Esophagus mucosa (tissue), 1 donor: ENCODE results near the gene PER2. TPM values are rescaled to one million over a fixed set of nuclear protein-coding genes. Genes with fewer than 3 reads are reported as not detected.
"Not testable (repeated sequence)": the region's sequence is repeated elsewhere in the genome, so short reads cannot be mapped to it uniquely, and the experiment has no call there.

Experiments used
- ATAC-seq: fragments of 200-7000 bp; cut with Tn5 transposase; one replicate; pipeline ENCODE4 v1.9.1; 2020
- total RNA-seq: library from RNA; stranded (reverse); gene quantifications from one replicate; pipeline ENCODE4 v1.2.4, GENCODE V29; 2023
- donor health status: DM: yes; HTN: yes; CAD: no.

Gene PER2
- total RNA-seq, 1 donor from 2014 or later = 18.7 TPM

DNA sequence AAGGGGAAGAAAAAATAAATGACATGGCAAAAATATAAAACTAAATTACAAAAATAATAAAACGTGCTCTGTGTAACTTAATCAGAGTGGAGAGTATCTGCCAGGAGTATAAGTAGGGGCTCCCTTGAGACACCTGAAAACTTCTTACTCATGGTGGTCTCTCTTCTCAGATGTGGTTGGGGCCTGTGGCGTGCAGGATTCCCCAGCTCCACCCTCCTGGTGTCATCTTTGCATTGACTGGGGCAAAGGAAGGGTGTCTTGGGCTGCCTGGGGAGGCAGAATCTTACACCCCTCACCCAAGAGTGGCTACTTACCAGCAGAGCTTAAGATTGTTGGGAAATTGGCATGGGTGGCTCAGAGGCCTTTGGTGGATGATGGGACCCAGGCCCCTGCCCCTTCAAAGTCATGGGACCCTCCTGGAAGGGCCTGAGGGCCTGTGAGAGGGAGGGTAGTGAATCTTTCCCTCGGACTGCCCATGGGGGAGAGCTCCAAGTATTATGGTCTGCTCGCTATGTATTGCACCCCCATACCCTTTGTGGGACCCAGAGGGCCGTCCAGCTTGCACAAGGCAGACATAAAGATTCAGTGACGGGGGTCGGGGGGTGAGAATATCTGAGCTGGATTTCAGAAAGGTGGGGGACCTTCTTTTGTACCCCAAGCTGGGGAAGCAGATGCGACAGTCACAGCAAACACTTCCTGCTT is 25.0 kb upstream of the PER2 start:
- ATAC-seq = no peak

- not testable (repeated sequence) for ATAC-seq
Observed at GRCh38 chr2:238310721-238311120, 22.3 kb upstream of the PER2 start.

DNA sequence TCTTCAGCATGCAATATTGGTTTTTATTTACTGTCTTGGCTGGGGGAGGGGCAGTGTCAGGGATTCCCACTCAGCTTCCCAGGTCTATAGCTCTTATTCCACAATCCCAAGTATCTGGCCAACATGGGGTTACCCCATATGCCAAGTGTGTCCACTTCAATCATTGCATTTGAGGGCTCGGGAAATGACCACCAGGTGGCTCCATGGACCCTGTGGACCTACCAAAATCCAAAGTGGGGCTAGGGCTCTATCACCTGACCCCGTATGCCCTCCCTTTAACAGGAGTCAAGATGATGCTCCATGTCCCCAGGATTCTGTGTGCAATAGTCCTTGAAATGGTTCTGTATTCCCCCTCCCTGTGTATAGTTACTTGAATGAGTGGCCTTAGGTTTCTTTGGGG is 19.8 kb upstream of the PER2 start:
- ATAC-seq = no peak

DNA sequence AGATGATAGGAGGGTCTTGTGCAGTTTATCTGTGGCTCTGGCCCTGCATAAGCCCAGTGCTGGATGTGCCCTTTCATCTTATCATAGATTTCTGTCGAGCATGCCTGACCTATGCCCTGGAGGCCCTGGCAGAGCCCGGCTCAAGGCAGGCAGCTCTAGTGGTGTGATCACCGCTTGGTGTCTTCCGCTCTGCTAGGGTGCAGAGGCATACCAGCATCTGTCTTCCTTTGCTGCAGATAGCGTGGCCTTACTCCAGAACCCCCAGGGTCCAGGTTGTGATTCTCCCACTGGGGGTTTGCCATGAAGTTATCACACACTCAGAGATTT is 18.2 kb upstream of the PER2 start:
- ATAC-seq = no peak

DNA sequence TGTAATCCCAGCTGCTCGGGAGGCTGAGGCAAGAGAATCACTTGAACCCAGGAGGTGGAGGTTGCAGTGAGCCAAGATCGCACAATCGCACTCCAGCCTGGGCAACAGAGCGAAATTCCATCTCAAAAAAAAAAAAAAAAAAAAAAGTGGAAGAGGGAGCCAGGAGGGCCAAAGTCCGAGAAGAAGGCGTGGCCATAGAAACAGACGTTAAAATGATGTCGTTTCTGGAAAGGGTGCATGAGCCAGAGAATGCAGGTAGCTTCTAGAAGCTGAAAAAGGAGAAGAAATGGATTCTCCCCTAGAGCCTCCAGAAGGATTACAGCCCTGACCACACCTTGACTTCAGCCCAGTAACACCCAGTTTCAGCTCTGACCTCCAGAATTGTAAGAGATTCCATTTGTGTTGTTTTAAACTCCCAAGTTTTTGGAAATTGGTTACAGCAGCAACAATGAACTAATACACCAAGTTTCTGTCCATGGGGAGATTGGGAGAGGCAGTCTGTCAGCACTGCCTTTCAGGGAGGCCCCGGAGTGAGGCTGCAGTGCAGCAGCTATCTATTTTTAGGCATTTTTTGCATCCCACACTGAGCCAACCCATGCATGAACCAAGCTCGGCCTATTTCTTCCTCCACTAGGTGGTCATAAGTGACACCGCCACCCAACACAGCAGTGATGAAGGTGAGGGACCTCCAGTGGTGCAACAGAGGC is 17.7 kb upstream of the PER2 start:
- no peak for ATAC-seq

DNA sequence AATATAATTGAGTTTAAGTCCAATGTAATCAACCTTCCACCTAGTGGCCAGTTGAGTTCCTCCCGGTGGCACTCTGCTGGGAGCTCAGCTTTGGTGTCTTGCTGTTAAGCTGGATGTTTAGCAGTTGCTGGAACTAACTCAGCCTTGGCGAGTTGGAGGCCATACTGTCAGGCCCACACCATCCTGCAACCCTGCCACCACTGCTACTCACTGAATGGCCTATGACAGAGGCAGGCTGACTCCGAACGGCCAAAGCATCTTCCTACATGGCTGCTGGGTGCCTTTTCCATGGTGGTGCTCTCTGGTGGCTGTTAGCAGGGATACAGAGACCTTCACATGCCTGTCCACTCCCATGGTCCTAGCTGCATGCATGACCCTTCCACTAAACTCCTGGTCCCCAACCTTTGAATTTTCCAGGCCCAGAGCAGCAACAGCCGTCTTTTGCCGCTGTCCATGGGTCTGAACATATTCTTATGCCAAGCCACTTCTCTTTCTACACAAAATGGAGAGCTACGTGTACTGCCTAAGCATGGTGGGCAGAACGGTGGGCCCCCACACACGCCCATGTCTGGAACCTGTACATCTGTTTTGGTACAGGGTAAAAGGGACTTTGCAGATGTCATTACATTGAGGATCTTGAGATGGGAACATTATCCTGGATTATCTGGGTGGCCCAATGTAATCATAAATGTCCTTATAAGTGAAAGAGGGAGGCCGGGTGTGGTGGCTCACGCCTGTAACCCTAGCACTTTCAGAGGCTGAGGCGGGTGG is 16.9 kb upstream of the PER2 start:
- no peak for ATAC-seq

- no peak for ATAC-seq
Observed at GRCh38 chr2:238304116-238304515, 15.7 kb upstream of the PER2 start.

- ATAC-seq = no peak
Observed at GRCh38 chr2:238302751-238303150, 14.3 kb upstream of the PER2 start.

DNA sequence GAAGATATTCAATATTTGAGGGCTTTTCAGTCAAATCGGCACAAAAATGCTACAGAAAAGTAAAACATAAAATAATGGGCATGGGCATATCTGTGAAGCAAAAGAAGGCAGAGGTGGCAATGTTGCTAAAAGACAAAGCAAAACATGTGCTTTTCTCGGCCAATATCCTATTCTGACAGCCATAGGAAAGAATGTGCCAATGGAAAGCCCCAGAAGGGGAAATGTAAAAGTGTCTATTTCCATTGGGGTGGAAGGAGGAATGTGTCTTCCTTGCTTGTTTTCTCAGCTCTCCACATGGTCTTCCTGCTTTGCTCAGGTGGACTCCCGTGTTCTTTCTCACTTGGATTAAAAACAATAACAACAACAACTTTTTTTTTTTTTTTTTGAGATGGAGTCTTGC is 13.7 kb upstream of the PER2 start:
- no peak for ATAC-seq

DNA sequence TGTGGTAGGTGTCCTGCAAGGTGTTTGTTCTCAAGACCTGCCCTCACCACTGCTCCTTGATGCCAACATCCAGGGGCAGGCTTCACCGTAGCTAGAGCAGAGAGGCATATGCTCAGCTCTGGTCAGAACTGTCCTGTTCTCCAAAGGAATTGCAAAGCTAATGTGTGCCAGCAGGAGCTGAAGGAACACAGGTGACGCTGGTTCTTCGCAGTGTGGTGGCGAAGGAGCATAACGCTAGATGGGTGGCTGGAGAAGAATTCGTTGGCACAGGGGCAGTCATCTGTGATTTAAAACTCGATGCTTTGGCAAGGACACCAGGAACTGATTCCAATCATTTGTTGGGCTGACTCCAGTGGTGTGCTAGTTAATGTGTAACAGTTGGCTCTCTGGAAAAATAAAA is 11.4 kb upstream of the PER2 start:
- peak; percentile 32 for ATAC-seq

DNA sequence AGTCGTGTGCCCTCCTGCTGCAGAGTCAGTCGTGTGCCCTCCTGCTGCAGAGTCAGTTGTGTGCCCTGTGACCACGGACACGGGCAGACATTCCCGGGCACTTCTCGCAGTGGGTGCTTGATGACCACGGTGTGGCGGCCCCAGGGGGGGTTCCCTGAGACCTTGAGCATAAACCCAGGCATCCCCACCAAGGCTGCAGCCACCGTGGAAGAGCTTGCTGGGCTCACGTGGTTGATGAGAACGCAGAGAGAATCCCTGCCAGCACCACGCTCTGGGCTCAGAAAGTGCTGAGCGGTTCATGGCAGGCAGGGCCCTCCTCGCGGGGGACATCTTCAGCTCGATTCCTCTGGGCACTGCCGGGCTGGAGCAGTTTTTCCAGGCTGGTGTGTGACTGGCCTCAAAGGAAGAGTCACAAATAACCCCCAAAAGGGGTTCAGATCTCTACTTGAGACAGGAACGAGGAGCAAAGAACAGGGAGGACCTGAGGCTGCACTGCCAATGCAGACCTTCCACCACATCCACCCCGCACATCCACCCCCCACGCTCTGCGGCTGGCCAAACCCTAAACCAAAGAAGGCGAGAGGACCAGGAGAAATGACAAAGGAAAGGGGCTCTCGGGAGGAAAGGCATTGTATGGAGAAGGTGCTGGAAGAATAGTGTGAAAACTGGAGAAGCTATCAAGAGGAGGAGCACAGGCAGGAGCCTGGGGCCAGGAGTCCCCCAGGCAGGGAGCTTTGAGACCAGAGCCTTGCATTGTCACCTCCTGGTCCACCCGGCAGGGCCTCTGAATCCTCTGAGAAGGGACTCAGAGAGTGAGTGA is 8.4 kb upstream of the PER2 start:
- no peak for ATAC-seq

DNA sequence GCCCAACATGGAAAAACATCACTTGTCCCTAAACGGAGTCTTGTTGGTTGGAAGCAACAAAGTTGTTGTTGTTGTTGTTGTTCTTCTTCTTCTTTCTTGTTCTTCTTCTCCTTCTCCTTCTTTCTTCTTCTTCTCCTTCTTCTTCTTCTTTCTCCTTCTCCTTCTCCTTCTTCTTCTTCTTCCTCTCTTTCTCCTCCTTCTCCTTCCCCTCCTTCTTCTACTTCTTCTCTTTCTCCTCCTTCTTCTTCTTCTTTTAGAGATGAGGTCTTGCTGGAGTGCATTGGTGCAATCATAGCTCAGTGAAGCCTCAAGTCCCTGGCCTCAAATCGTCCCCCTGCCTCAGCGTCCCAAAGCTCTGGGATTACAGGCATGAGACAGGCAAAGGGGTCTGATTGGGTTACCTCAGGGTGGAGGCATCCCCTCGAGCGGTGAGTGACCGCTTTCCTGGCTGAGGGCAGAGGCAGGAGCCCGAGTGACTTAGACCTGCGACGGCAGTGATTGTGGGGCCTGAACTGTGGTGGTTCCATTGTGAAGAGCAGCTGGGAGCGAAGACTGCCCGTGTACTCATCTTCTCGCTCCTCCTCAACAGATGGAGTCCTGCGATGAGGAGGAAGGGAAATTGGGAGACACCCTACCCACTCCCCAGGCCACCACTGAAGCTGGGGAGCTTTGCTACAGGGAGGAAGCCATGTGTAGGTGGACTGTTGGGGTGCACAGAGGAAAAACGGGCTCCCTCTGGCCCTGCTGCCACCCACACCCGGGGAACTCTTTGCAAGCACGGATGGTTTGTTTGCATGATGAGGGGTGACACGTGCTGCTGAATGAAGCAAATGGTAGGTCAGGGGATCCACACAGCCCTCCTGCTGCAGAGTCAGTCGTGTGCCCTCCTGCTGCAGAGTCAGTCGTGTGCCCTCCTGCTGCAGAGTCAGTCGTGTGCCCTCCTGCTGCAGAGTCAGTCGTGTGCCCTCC is 7.0 kb upstream of the PER2 start:
- no peak for ATAC-seq

DNA sequence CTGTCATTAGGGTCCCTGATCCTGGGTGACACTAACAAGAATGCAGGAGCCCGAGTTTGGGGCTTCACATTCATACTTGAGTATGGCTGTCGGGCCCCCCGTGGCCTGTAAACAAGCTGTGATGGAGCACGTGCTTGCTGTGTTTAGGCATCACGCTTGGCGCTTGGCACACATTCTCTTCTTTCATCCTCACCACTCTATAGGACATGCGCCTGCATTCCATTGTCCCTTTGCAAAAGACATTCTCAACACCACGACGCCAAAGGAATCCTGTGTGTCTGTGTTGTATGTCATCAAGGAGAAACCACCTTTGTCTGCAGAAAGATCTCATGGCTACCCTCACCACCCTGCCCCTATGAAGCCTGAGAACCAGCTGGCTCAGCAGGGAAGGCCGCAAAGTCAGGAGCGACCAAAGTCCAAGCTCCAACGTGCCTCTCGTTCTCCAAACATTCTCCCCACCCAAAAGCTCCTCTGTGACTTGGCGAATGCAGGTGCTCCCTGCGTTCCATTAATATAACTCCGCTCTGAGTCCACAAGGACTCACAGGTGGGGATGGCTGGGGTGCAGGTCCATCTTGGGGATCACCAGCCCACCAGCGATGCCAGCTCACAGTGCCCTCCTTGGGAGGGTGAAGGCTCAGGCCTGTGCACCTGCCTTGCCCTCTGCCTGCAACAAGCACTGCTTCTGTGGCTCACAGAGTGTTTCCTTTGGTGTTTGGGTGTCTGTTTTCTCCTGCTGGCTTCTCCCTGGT is 6.2 kb upstream of the PER2 start:
- ATAC-seq = no peak

DNA sequence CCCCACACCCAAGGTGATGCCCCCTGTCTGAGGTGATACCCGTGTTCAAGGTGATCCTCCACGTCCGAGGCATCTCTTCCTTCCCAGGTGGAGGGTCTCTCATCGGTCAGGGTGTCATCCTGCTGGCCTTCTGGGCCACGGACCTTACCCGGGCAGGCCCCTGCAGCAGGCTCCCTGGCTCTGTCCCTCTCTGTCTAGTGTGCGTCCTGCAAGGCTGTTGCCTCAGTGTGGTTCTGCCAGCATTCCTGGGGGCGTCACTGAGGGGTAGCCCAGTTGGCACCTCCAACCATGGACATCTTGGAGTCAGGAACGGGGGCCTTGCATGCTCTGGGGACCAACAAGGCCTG is 5.6 kb upstream of the PER2 start:
- no peak for ATAC-seq

GRCh38 chr2:238291550-238292281 is 3.3 kb upstream of the PER2 start:
- ATAC-seq = no peak

- ATAC-seq = peak; percentile 1
Observed at GRCh38 chr2:238290715-238291549, 2.5 kb upstream of the PER2 start.

GRCh38 chr2:238290091-238290509 is 1.7 kb upstream of the PER2 start:
- peak; percentile 75 for ATAC-seq

DNA sequence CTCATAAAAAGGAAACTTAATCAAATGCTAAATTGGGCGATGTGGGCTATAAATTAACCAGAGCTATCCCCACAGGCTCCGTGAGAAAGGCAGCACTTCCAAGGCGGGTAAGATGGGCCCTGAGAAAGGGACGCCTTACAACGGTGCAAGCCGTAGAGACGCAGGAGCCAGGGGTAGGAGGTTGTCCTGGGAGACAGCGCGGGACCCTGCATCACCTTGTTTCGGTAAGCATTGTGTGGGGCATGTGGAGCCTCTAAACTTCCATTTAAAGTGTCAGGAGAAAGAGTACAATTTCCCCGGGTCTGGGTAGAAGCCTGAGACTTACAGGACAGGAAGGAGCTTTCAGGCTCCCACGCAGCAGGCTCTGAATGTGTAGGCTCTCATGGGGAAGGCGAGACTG is 1.2 kb upstream of the PER2 start:
- ATAC-seq = no peak
